Activated CD4-positive, alpha-beta T cell treated with anti-CD3 and anti-CD28 coated beads for 24 hours (primary cell): ENCODE results near the gene EMP1.

Source experiments
- DNase-seq, 2 donors: peaks; one replicate each; pipeline ENCODE4 v3.0.0-alpha.2; 2020; ENCODE audit warnings: low read depth in 2 of 2

Gene EMP1, protein sequence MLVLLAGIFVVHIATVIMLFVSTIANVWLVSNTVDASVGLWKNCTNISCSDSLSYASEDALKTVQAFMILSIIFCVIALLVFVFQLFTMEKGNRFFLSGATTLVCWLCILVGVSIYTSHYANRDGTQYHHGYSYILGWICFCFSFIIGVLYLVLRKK

DNA sequence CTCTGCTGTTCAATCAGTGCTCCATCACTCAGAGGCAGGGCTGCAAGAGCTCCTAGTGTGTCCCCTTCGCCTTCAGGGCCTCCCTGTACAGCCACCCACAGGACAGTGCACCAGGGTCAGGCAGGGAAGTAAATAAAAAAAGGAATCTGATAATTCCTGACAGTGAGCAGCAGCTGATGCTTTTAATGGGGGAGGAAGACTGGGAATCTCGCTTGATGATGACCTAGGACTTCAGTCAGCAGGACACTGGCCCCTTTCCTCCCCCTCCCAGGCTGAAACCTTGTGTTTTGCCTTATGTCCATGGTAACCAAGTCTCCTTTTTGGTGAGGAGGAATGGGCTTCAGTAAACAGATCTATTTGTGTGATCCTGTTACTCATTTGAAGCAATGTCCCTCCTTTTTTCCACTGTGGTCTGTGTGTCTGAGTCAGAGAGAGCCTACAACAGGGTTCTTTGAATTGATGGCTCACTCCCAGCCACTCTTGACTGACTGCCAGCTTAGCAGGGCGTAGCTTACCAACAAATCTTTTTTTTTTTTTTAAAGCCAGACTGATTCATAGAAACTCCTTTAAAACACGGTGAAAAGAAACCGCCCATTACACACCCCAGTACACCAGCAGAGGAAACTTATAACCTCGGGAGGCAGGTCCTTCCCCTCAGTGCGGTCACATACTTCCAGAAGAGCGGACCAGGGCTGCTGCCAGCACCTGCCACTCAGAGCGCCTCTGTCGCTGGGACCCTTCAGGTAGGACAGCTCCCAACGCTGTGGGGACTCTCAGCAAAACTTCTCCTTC is at the start of gene EMP1:
Gene EMP1 (plus strand): TSS at position 597 of the 792 bp plus-strand sequence. CDS start 14,785 bp downstream, outside the sequence.
- DNase-seq: peak; percentile 49 to 59

DNA sequence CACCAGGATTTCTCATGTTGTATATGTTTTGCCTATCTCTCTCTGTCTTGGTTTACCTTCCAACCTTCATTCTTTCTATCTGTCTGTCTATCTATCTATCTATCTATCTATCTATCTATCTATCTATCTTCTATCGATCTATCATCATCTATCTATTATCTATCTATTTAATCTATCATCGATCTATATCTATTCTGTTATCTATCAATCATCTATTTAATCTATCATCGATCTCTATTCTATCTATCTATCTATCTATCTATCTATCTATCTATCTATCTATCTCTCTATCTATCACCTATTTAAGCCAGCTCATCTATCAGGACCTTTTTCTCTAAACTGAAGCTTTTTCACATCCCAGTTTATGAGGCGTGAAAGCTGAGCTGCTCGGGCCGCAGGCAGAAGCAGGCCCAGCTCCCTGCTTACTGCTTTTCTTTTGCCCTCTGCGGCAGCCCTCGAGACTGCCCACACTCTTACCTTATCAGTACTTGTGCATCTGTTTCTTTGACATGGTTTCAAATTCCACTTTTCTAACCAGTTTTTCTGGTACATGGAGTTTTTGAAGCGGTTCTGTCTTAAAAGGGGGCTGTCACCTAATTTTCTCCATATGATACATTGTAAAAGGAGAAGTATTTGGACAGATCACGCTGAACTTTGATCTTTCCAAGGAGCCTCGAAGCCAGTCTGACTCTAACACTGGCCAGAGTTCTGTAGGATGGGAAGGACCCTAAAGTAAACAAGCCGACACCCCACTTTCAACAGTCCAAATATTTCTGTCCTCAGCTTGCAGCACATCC is 48.6 kb upstream of the EMP1 start:
- no peak for DNase-seq

DNA sequence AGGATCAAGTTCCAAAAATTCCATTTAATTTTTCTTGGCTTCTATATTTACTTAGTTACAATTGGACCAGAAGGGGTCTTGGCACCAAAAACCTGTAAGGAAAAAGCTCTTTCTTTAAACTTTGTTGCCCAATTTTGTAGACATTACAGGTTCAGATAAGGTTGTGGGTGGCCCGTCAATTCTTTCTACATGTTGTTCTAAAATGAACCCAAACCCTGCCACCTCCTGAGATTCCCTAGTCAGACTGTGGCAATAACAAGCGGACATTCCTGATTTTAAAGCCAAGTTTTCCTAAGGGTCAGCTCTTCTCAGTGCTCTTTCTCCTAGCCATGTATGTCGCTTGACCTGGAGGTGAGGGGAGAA is 48.1 kb upstream of the EMP1 start:
- DNase-seq: no peak

DNA sequence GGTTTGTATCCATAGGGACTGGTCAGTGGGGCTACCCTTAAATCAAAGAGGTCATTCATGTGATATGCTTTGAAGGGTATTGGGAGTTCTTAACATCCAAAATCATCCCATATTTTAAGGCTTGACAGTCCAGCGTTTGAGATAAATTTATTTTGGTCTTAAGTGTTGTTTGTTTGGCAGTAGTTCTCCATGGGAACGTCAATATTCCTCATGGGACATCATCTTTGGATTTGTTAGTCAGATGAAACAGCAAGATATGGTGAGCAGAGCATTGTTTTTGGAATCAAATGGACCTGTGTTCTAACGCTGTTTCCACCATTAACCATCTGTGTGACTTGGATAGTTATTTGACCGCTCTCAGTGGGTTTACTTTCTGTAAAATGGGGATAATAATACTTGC is 47.1 kb upstream of the EMP1 start:
- no peak for DNase-seq

DNA sequence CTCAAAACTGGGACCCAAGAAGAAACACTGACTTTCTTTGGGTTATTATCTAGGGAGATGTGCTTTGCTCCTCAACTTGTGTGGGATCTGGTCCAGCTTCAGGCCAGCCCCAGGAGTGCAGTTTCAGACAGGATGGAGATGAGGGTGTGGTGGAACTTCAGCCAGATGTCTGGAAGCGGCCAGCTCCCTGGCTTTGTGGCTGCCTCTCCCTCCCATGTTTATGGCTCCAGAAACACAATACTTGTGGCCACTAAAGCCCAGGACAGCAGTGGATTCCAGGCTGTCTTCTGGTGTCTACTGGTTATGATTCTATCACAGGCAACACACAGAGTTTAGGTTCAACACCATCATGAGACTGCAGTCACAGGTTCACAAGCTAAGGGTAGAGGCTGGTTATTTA is 44.2 kb upstream of the EMP1 start:
- no peak for DNase-seq

DNA sequence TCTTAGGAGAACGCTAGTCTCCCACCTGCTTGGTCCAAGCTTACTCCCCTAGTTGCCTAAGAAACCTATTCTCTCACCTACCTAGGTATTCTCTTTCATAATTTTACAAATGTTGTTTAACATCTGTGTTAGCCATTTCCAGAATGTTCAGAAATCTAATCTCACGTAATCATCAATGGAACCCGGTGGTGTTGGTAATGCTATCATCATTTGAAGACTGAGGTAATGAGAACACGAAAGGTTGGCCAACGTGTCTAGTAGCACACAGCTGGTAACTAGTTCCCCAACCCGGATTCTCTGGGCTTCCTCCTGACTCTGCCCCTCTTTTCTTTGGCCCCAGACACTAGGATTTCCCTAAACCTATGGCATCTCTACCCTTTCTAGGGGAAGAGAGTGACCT is 43.8 kb upstream of the EMP1 start:
- DNase-seq: no peak

DNA sequence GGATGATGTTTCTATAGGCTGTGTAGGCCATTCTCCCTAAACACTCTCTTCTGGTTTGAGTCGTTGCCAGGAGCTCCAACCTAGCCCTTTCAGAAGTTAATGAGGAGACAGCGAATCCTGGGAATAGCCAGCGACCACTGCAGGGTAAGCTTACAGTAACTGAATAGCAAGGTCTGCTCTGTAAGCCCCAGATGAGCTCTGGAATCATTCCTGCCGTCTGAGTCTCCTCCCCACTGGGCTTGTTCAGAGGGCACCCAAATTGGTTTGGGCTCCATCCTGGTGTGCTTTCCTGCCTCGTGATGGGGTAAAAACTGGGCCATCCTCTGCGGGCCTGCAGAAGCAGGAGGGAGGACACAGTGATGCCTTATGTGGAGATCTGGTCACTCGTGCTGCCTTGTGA is 43.3 kb upstream of the EMP1 start:
- no peak for DNase-seq

DNA sequence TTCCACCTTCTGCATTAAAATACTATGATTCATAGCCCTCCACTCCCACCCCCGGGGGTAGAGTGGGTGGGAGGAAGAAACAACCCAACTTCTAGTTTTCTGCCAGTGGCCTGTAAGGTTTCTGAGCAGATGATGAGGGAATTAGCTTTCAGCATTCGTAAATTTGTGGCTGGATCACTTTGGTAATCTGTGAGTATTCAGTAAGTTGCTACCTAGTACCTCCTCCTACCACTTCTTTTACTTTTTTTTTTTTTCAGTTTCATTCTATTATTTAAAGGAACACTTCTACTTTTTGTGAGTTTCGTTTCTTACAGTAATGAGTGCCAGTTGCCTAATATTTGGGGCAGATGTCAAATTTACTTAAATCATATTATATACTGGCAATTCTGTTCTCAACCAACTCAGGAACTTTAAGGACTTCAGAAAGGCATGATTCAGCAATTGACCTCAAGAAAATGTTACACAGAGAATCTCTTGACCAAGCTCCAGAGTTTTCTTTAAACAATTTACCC is 42.4 kb upstream of the EMP1 start:
- DNase-seq: no peak

DNA sequence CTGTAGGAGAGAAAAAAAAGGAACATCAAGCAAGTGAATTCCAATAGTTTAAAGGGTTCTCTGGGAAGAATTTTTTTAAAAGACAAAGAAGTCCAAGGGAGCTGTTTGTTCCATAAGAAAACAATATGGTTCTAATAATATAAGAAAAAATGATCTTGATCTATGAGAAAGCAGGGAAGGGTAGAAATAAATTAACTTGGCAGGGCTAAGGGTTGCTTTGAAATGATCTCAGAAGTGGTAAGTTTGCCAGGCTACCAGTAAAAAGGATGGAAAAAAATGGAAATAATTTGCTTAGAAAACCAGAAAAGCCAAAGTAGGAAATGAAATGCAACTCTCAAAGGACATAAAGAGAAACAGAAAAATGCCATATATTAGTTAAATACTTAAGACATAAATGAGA is 41.7 kb upstream of the EMP1 start:
- no peak for DNase-seq

DNA sequence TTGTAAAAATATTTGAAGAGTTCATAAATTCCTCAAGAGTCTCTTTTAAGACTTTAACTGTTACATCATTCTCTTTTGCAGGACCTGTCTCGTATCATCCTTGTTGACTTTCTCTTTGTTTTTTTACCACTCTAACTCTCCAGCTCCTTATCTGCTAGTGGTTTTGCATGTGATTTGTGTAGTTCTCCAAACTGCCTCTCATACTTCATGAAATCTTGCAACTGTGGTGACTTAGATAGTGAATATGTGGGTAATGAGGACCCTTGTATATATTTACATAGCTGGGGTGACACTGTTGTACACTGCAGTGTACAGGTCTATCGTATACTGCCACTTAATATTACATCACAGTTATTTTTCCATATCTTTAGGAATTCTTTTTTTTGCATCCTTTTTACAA is 40.2 kb upstream of the EMP1 start:
- no peak for DNase-seq

DNA sequence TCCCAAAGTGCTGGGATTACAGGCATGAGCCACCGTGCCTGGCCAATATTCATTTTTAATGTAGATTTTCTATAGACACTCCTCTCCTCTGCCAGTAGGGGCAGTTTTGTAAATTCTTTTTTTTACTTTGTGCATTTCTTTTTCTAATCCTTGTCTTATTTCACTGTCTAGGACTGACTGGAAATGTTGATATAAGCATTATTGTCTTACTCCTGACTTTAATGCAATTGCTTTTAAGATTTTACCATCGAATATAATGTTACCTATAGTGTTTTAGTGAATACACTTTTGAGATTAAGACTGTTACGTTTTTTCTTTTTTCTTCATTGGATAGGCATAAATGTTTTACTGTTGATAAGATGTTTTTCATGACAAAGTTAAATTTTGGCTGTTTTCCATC is 35.4 kb upstream of the EMP1 start:
- no peak for DNase-seq

DNA sequence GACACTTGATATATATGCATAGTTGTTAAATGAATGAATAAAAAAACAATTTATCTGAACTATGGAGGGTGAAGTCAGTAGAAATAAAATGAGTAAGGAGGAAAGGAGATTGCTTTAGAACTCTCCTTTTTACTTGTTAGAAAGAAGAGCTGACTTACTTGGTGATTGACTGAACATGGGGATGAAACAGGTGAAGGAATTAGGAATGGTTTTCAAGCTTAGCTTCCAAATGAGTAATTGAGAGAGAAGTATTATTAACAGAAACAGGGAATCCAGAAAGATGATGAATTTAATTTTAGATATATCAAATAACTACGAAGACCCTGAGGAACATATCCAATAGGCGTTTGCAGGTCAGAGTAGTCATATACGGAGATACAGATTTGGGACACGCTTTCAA is 33.6 kb upstream of the EMP1 start:
- DNase-seq: no peak

DNA sequence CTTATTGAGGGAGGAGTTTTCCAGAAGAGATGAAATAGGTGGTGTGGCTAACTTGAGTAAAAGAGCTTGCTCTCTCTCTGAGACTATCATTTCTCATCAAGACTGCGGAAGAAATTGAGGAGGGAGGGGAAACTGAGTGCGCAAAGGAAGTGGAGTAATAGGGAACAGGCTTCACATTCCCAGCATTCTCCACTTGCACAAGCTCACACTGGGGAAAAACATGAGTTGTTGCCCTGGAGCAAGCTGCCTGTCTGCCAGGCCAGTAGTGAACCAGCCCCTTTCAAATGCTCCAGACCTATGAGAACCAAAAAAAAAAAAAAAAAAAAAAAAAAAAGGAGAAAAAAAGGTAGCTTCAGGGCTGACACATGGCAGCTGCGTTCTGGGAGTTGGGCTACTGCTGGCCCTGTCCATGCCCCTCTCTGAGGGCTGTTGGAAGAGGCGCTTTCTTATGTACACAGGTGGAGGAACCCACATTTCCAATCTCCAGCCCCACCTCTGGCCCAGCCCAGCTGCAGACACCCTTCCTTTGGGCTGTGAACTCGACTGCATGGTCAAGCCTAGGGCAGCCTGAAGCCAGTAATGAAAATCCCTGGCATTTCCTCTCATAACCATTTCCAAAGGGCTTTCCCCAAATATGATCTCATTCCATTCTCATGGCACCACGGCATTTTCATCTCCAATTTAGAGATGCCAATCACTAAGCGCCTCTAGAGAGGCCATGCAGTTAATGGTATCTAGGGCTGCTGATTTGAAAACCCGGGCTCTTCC is 32.5 kb upstream of the EMP1 start:
- no peak for DNase-seq

DNA sequence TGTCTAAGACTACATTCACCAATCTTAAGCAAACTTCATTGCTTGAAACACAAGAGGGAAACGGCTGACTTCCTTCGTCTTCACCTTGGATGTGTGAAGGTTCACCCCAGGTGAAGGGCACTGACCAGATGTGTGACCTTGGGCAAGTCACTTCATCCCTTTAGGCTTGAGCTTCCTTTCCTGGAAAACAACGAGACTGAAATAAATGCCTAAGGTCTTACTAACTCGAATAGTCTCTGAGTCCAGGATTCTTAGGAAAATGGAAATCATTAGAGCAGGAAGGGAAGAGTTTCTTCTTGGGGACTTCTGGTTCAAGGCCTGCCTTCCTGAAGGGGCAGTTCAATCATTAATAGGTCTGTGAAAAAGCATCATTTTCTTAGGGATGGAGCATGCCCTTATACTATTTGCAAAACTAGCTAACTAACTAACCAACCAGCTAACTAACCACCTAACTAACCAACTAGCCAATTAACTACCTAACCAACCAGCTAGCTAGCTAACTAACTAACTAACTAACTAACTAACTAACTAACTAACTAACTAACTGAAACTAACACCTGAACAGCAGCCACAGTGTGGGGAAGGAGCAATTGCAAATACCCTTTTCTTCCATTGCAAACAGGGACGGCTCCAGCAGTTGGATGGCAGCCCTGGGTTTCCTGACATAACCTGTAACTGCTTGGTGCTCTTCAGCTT is 31.5 kb upstream of the EMP1 start:
- no peak for DNase-seq

DNA sequence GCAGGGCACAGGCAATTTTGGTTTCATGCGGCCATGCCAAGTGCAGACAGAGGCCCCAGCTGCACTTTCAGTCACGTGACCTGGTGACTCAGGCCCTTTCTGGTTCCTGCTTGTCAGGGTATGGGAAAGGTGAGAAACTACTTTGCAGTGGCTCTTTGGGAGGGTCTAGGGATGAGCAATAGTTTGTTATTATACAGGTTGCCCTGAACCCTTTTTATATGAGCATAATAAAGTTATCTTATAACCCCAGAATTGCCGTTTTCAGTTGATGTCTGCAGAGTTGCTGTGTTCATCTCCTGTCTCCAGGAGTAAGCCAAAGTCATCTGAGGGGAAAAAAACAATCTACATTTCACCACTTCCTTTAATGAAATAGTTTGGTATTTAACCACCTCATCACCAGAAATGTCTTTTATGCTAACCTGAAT is 30.9 kb upstream of the EMP1 start:
- peak; percentile 67 to 69 for DNase-seq

DNA sequence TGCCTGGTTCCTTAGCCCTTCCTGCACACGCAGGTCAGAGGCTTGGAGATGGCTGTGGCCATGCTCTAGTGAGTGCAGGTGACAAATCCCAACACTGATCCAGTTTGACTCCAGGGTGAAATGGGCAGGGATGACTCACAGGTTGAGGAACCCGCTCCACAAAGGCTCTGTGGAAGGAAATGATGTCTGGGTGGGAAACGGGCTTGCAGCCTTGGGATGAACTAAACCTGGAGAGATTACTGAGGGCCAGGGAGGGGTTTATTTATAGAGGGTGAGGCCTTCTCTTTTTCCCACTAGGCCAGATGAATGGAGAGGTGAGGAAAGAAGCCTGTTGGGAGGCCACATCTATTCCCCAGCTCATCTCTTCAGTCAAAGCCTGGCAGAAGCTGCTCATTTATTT is 29.3 kb upstream of the EMP1 start:
- DNase-seq: no peak

DNA sequence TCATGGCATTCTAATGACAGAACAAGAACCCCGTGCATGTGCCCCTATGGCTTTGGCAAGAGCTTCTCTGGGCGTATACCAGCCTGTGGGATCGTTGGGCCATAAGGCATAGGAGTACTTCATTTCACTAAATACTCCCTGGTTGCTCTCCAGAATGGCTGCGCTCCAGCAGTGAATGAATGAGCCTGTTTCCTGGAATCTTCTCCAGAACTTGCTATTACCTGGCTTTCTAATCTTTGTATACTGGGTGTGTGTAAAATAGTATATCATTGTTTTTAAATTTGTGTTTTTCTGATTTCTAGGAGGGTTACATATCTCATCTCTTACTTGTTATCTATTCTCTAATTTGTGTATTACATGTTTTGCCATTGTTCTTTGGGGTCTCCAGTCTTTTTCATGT is 28.6 kb upstream of the EMP1 start:
- no peak for DNase-seq

DNA sequence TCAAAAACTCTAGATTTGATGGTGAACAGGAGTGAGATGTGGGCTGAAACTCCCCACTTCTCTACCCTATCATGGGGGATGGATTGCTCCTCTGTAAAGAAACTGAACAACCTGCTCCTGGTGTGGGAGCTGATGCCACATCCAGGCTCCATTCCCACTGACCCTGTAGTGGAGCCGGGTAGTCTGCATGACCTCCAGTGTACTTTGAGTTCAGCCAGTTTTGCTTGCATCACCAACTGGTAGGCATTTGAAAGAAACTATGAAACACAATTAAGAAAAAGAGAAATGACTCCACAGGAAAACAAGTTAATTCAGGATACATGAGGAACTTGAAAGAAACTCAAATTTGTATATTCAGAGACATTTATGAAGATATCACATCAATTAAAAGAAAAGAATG is 27.3 kb upstream of the EMP1 start:
- no peak for DNase-seq

DNA sequence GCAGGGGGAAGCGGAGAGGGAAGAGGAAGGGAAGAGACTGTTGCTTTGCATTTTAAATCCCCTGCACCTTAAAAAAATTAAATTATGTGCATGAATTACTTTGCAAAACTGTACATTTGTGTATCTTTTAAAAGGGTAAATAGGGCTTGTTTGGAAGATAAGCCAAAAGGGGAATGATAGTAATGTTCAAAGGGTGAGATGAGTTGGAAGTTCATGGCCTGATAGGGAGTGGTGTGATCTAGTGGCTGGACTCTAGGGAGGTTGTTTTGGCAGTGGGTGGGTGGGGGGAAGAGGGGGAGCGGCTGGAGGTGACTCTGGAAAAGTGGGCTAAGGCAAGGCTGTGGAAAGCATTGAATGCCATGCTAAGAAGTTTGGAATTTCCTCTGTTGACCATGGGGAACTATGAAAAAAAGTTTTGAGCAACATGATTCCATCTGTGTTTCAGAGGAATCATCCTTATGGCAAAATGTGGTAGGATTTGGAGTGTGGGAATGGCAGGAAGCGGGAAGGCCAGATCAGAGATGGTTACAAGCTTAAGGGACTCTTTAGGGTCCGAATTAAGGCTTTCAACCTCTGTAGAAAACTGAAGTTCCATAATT is 25.5 kb upstream of the EMP1 start:
- DNase-seq: no peak

DNA sequence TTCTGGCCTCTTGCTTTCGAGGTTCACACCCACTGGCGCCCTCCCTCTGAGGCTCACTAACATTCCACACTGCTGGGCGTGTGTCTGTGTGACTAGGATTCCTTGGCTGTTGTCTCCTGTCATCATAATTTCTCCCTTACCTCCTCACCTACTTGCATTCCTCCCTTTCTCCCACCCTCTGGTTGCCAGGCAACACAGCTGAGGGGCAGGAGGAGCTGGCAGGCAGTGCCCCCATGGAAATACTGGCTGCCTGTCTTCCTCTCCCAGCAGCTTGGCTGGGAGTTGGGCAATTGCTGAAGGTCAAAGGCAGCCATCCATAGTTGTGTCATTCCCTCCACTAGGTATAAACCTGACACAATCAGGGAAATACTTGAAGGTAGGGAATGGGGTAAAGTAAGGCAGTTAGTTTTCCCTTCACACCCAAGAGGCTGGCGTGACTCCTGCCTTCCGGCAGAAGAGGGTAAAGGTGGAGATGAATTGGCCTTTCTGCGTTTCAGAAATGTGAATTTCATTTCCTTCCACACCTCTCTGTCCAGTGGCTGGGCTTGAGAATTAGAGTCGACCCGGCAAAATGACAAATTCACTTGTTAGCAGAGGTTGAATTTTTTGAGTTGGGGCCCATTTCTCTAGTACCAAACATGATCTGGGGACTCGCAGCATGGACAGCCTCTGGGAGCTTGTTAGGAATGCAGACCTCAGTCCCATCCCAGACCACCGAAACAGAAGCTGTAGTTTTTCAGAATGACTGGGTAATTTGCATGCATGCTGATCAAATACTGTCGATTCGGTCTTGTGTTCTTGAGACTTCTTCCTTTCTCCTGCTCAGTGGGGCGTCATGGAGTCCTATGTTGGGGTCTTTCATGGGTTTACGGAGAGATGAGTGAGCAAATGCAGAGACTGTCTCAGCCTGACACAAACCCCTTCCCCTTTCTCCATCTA is 24.3 kb upstream of the EMP1 start:
- no peak for DNase-seq
